KMS-11 (cell line): Measurements from ENCODE around the gene FAM222A.

Source experiments
- H2AFZ ChIP-seq: fragments of 200-600 bp; sonication (generic); 2 replicates; pipeline ENCODE4 v1.6.1; 2016; ENCODE audit warnings: antibody characterized with exemption, mixed run types, low read depth
- H3K27ac ChIP-seq: fragments of 200-600 bp; sonication (generic); 2 replicates; pipeline ENCODE4 v1.6.1; 2016; ENCODE audit warnings: mild to moderate bottlenecking, mixed run types
- H3K27me3 ChIP-seq: fragments of 200-600 bp; sonication (generic); 2 replicates; pipeline ENCODE4 v1.6.1; 2017; ENCODE audit warnings: mild to moderate bottlenecking, low read depth, mixed run types, moderate library complexity; ENCODE audit not compliant: insufficient read depth
- H3K36me3 ChIP-seq: fragments of 200-600 bp; sonication (generic); 2 replicates; pipeline ENCODE4 v1.6.1; 2017; ENCODE audit warnings: mild to moderate bottlenecking, mixed run types; ENCODE audit not compliant: insufficient read depth
- H3K4me1 ChIP-seq: fragments of 200-600 bp; sonication (generic); 2 replicates; pipeline ENCODE4 v1.6.1; 2016; ENCODE audit warnings: mild to moderate bottlenecking, low read depth, mixed run types; ENCODE audit not compliant: poor library complexity, severe bottlenecking
- H3K4me2 ChIP-seq: fragments of 200-600 bp; sonication (generic); 2 replicates; pipeline ENCODE4 v1.7.0; 2016; ENCODE audit warnings: mild to moderate bottlenecking, mixed run types
- H3K4me3 ChIP-seq: fragments of 200-600 bp; sonication (generic); IDR thresholded peaks from 2 replicates; pipeline ENCODE4 v1.6.1; 2017; ENCODE audit warnings: low read depth, low read length, mixed read lengths; ENCODE audit not compliant: insufficient read depth
- H3K79me2 ChIP-seq: fragments of 200-600 bp; sonication (generic); 2 replicates; pipeline ENCODE4 v1.6.1; 2016; ENCODE audit warnings: low read depth, mixed run types; ENCODE audit not compliant: insufficient read depth
- H3K9ac ChIP-seq: fragments of 200-600 bp; sonication (generic); 2 replicates; pipeline ENCODE4 v1.6.1; 2016; ENCODE audit warnings: mild to moderate bottlenecking, mixed run types
- H4K20me1 ChIP-seq: fragments of 200-600 bp; sonication (generic); 2 replicates; pipeline ENCODE4 v1.6.1; 2016; ENCODE audit warnings: mild to moderate bottlenecking, mixed run types; ENCODE audit not compliant: insufficient read depth
- TF ChIP-seq, protein P1 (sequence below): fragments of 200-600 bp; sonication (generic); conservative IDR thresholded peaks from 2 replicates; pipeline ENCODE4 v1.6.1; 2017; ENCODE audit warnings: low read depth, mild to moderate bottlenecking, antibody characterized with exemption, low read length, moderate library complexity, mixed read lengths

Gene FAM222A

DNA sequence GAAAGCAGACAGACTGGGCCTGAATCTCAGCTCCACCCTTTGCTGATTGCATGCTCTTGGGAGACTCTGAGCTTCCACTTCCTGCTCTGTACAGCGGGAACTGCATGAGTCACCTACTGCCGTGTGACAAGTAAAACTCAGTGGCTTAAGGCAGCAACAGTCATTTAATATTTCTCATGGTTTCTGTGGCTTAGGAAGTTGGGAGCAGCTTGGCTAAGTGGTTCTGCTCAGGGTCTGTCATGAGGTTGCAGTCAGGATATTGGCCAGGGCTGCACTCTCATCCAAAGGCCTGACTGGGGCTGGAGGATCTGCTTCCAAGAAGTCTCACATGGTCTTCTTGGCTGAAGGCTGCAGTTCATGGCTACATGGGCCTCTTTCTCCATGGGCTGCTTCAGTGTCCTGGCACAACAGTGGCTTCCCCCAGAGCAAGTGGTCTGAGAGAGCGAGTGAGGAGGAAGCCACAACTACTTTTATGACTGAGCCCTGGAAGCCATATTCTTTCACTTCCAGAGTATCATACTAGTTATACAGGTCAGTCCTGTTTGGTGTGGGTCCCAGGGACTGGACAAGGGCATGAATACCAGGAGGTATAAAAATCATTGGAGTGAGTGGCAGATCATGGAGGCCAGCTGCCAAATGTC is 49.7 kb downstream of the FAM222A start:
- Histone ChIP-seq H3K4me1 (no peaks in the 10 kb centered on the region), H3K9ac (no peak overlapping the region), H3K4me2 (no peak overlapping the region), H2AFZ (no peak overlapping the region), H3K27ac (no peak overlapping the region), H3K79me2 (no peaks in the 10 kb centered on the region), H3K4me3 (no peak overlapping the region), H3K36me3 (no peaks in the 10 kb centered on the region), H3K27me3 (no peaks in the 10 kb centered on the region), H4K20me1 (no peaks in the 10 kb centered on the region)
- TF ChIP-seq, protein P1, sequence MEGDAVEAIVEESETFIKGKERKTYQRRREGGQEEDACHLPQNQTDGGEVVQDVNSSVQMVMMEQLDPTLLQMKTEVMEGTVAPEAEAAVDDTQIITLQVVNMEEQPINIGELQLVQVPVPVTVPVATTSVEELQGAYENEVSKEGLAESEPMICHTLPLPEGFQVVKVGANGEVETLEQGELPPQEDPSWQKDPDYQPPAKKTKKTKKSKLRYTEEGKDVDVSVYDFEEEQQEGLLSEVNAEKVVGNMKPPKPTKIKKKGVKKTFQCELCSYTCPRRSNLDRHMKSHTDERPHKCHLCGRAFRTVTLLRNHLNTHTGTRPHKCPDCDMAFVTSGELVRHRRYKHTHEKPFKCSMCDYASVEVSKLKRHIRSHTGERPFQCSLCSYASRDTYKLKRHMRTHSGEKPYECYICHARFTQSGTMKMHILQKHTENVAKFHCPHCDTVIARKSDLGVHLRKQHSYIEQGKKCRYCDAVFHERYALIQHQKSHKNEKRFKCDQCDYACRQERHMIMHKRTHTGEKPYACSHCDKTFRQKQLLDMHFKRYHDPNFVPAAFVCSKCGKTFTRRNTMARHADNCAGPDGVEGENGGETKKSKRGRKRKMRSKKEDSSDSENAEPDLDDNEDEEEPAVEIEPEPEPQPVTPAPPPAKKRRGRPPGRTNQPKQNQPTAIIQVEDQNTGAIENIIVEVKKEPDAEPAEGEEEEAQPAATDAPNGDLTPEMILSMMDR = no peak

GRCh38 chr12:109764123-109764522 is 50.5 kb downstream of the FAM222A start:
- H3K79me2 ChIP-seq = no peaks in the 10 kb centered on the region
- H4K20me1 ChIP-seq = no peaks in the 10 kb centered on the region

DNA sequence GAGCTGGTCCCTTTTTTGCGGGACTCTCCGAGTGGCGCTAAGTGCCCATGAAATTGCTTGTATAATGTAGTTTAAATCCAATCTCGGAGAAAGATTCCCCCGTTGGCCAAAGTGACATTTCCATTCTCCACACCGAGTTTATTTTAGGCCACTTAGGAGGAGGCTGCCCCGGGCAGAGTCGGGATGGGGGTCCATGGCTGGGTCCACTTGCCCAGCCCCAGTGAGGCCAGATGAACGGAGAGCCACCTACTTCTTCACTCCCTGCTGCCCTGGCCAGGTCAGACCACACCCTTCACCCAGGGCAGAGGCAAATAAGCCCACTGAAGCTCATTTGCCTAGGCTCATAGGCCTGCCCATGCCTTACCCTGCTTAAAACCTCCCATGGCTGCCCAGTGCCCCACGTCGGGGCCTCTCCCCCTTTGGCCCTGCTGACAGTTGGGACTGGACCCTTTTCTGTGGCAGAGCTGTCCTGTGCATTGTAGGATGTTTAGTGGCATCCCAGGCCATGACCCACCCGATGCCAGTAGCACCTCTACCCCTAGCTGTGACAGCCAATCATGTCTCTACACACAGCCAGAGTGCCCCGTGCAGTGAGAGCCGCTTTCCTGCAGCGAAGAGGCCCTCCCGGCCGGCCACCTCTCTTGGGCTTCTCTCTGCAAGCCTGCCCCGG is 51.3 kb downstream of the FAM222A start:
- Histone ChIP-seq H3K4me3 (no peak overlapping the region), H3K79me2 (no peaks in the 10 kb centered on the region), H3K36me3 (no peaks in the 10 kb centered on the region), H4K20me1 (no peaks in the 10 kb centered on the region), H3K27ac (no peak overlapping the region), H3K4me2 (no peak overlapping the region), H2AFZ (no peak overlapping the region), H3K27me3 (no peaks in the 10 kb centered on the region), H3K9ac (no peak overlapping the region), H3K4me1 (no peaks in the 10 kb centered on the region)
- TF ChIP-seq, protein P1 = no peak

More at GRCh38 chr12:109764123-109764522, 50.5 kb downstream of the FAM222A start:
- no peaks in the 10 kb centered on the region for H3K27me3 ChIP-seq
- TF ChIP-seq, protein P1 = no peak
- H3K4me3 ChIP-seq = no peak overlapping the region
- H3K4me2 ChIP-seq = no peak overlapping the region
- H3K36me3 ChIP-seq = no peaks in the 10 kb centered on the region
- no peaks in the 10 kb centered on the region for H3K4me1 ChIP-seq
- no peak overlapping the region for H2AFZ ChIP-seq
- no peak overlapping the region for H3K9ac ChIP-seq
- no peak overlapping the region for H3K27ac ChIP-seq

DNA sequence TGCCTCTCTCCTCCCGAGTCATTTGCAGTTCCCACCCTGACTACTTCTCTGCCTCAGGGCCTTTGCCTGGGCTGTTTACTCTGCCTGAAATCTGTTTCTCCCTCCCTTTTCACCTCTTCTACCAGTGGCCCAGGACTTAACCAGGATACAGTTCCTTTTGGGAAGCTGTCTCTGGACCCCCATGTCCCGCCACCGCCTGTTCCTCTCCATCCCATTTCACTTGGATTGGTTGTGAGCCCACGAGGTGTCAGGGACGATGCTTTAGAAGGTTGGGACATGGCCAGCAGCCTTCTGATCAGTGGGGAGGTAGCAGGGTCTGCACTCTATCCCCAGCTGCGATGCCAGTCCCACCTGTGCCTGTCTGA is 51.8 kb downstream of the FAM222A start:
- Histone ChIP-seq H3K9ac (no peak overlapping the region), H2AFZ (no peak overlapping the region), H3K4me1 (no peaks in the 10 kb centered on the region), H3K36me3 (no peaks in the 10 kb centered on the region), H3K79me2 (no peaks in the 10 kb centered on the region), H3K4me3 (no peak overlapping the region), H4K20me1 (no peaks in the 10 kb centered on the region), H3K4me2 (no peak overlapping the region), H3K27ac (no peak overlapping the region), H3K27me3 (no peaks in the 10 kb centered on the region)
- TF ChIP-seq, protein P1 = no peak
